D721Med (cell line): Measurements from ENCODE around the gene INSIG1.

Source experiments
- DNase-seq: peaks from one replicate; pipeline ENCODE4 v3.0.0; 2011; ENCODE audit warnings: low spot score; ENCODE audit not compliant: insufficient read length
- FAIRE-seq: peaks from 2 replicates; lab custom pipeline; 2011; peaks lifted over from hg19 to GRCh38; lab: Jason Lieb, UNC
- CTCF ChIP-seq: IDR thresholded peaks from 2 replicates; pipeline ENCODE4 v1.5.1; 2012; ENCODE audit warnings: mild to moderate bottlenecking, control low read depth; ENCODE audit not compliant: insufficient read depth; ENCODE audit errors: missing control alignments

INSIG1 gene

GRCh38 chr7:155260498-155260872, 37.2 kb upstream of the INSIG1 start:
- DNase-seq (no peak), FAIRE-seq (no peak)
- no peak for TF ChIP-seq CTCF

- FAIRE-seq = no peak
- DNase-seq = no peak
- no peak for TF ChIP-seq CTCF
These were observed 36.4 kb upstream of the INSIG1 start for GRCh38 chr7:155261031-155261985.

GRCh38 chr7:155262031-155262430, 35.6 kb upstream of the INSIG1 start:
- TF ChIP-seq CTCF = no peak
- FAIRE-seq = no peak
- DNase-seq = no peak

DNA sequence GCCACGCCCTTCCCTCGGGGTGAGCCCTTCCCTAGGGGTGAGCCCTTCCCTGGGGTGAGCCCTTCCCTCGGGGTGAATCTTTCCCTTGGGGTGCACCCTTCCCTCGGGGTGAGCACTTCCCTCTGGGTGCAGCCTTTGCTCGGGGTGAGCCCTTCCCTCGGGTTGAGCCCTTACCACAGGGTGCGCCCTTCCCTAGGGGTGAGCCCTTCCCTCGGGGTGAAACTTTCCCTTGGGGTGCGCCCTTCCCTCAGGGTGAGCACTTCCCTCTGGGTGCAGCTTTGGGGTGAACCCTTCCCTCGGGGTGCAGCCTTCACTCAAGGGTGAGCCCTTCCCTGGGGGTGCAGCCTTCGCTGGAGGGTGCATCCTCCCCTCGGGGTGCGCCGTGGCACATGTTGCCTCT, 34.6 kb upstream of the INSIG1 start:
- DNase-seq = no peak
- FAIRE-seq = no peak
- TF ChIP-seq CTCF = no peak

DNA sequence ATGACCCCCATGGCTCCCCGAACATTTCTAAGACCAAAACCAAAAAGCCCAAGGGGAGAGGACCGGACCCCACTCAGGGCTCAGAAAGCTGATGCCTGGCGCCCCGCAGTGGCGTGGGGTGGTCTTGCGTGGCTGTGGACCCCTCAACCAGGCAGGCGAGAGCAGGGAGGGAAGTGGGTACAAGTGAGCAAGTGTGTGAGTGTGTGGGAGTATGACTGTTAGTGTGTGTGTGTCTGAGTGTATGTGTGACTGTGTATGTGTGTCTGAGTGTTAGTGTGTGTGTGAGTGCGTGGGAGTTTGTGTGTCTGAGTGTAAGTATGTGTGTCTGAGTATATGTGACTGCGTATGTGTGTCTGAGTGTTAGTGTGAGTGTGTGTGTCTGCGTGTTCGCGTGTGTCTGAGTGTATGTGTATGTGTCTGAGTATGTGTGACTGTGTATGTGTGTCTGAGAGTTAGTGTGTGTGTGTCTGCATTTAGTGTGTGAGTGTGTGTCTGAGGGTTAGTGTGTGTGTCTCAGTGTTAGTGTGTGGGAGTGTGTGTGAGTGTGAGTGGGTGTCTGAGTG, 34.0 kb upstream of the INSIG1 start:
- peak; percentile 32 for TF ChIP-seq CTCF
- DNase-seq (no peak), FAIRE-seq (peak; percentile 21)

DNA sequence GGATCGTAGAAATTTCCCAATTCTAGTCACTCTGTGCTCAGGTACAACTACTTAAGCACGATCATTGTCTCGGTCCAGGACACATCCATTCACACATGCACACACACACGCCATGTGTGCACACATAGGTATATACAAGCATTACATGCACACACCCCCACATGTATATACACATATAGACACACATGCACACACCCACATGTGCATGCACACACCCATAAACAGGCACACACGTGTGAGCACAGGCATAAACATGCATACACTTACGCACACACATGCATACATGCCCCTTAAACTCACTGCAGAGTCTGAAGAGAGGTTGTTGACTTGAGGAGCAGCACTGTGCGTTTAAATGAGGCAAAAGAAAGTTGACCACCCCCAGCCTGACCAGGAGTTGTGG, 32.5 kb upstream of the INSIG1 start:
- no peak for DNase-seq
- no peak for FAIRE-seq
- no peak for TF ChIP-seq CTCF

DNA sequence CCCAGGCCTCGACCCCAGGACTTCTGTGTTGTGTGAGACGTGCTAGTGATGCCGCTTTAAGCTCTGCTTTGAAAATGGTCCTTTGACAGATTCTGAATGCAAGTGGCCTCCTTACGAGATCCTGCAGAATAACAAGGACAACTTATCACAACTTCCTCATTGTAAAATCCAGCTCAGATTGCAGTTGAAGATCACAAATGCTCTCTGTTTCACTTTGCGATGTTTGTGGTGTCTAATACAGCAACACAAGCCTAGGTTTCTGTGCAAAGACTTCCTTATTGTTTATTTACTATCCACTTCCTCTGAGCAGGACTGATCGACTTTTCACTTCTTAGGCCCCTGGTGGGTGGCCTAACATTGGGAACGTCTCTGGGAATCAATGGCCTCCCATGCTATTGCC, 31.7 kb upstream of the INSIG1 start:
- no peak for TF ChIP-seq CTCF
- no peak for FAIRE-seq
- no peak for DNase-seq
